Smooth muscle cell of bladder (primary cell): ENCODE data around the gene SV2A. TPM values are rescaled to one million over a fixed set of nuclear protein-coding genes. Genes with fewer than 3 reads are reported as not detected.

Experiments used
- total RNA-seq: library from RNA; depleted of rRNA; stranded (reverse); fragments of >200 nt; gene quantifications from 2 replicates; pipeline ENCODE4 v1.2.3, GENCODE V29; 2014

SV2A gene
- 14.1 and 18.3 TPM in 2 replicates for total RNA-seq

GRCh38 chr1:149917571-149918144 is at the start of gene SV2A:
Gene SV2A (minus strand): TSS chr1:149917844. CDS start chr1:149913840, 4,004 bp downstream.

GRCh38 chr1:149936170-149936991 is 18.7 kb upstream of the SV2A start, which contains the start of gene MTMR11:
Gene MTMR11 (minus strand): TSS chr1:149936879. CDS start chr1:149936647, 232 bp downstream.

GRCh38 chr1:149927563-149928400 is 10.1 kb upstream of the SV2A start, which contains the start of gene SF3B4:
Gene SF3B4 (minus strand): TSS chr1:149927803. CDS start chr1:149927759, 44 bp downstream.

GRCh38 chr1:149899460-149900284 is 18.0 kb downstream of the SV2A start, which contains the start of gene BOLA1:
Gene BOLA1 (plus strand): TSS chr1:149899568. CDS start chr1:149900060, 492 bp downstream.

Other genes with a start within 250 kb of the SV2A start
- gene FCGR1A, start 135.2 kb downstream of the SV2A start, total RNA-seq, result not detected in 2 replicates
- 8.7 TPM in 2 replicates for gene BOLA1, start 18.3 kb downstream of the SV2A start, total RNA-seq
- 5.7 TPM in 2 replicates for gene SF3B4, start 10.0 kb upstream of the SV2A start, total RNA-seq
- 2.4 and 2.9 TPM in 2 replicates for gene MTMR11, start 19.0 kb upstream of the SV2A start, total RNA-seq
- 10.7 and 13.8 TPM in 2 replicates for gene OTUD7B, start 92.9 kb upstream of the SV2A start, total RNA-seq
- 29.6 and 32.4 TPM in 2 replicates for gene VPS45, start 149.9 kb upstream of the SV2A start, total RNA-seq
- gene PLEKHO1, start 232.1 kb upstream of the SV2A start, total RNA-seq, result 45.7 and 64.1 TPM in 2 replicates